ENCODE measurements around the gene IGSF11.

DNA sequence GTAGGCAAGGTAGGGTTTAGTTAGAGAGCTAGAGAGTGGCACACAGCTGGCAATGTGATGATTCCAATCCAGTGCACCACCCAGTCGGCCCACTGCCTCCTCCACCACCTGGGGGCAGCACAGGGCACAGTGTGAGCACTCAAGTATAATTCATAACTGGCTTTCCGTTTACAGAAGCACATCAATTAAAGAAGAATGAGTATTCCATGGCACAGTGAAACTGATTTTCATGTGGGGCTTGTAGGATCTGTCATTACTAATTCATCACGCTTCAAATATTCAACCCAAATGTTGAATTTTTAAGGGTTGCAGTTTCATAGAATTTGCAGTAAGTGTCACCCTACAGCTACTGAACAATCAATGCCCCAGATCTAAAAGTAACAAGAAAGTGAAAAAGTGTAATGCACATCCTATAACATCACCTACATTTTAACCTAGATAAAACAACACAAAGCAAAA is 149.9 kb downstream of the IGSF11 start:
- no peak for TF ChIP-seq POLR2AphosphoS5 (IDR thresholded peaks at IDR 0.05; ENCODE audit: borderline replicate concordance, low read depth, low read length)
- no peak for TF ChIP-seq EZH2 (IDR thresholded peaks at IDR 0.05)

Data from SK-N-MC (cell line).